ENCODE data around the gene SLC44A1.

DNA sequence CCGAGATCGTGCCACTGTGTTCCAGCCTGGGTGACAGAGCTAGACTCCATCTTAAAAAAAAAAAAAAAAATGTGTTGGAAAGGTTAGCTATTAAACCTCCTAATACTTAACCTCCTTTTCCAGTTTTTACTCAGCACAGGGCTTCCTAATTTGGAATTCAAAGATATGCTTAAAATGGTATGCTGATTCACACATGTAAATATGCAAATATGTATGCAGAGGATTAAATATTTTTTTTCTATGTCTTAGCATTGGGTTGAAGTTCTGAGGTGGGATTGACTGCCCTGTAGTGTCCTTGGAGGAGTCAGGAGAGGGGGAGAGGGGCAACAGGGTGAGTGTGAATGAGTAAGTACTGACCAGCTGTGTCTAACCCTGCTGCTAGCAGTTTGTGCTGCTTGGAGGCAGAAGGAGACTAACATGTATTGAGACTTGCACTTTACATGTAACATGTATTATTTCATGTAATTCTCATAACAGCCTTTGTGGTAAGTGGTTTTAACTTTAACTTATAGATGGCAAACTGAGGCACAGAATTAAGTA is 63.2 kb downstream of the SLC44A1 start:
- no peak for TF ChIP-seq PAX8 (IDR thresholded peaks at IDR 0.05)
- TF ChIP-seq RCOR1 (conservative IDR thresholded peaks at IDR 0.05; ENCODE audit: low read depth, low read length): no peak
- no peak for TF ChIP-seq KLF5 (IDR thresholded peaks at IDR 0.05; ENCODE audit: partially characterized antibody)
- TF ChIP-seq, protein P1, sequence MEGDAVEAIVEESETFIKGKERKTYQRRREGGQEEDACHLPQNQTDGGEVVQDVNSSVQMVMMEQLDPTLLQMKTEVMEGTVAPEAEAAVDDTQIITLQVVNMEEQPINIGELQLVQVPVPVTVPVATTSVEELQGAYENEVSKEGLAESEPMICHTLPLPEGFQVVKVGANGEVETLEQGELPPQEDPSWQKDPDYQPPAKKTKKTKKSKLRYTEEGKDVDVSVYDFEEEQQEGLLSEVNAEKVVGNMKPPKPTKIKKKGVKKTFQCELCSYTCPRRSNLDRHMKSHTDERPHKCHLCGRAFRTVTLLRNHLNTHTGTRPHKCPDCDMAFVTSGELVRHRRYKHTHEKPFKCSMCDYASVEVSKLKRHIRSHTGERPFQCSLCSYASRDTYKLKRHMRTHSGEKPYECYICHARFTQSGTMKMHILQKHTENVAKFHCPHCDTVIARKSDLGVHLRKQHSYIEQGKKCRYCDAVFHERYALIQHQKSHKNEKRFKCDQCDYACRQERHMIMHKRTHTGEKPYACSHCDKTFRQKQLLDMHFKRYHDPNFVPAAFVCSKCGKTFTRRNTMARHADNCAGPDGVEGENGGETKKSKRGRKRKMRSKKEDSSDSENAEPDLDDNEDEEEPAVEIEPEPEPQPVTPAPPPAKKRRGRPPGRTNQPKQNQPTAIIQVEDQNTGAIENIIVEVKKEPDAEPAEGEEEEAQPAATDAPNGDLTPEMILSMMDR (IDR thresholded peaks at IDR 0.05 in 2 of 3, conservative IDR thresholded peaks at IDR 0.05 in 1 of 3; ENCODE audit: control insufficient read depth in 2 of 3, extremely low read depth in 1 of 3, insufficient read depth in 1 of 3, low read depth in 3 of 3, low read length in 3 of 3): no peak
- no peak for TF ChIP-seq HDGF (IDR thresholded peaks at IDR 0.05)
- no peak for TF ChIP-seq CEBPB (IDR thresholded peaks at IDR 0.05; ENCODE audit: borderline replicate concordance in 1 of 2, low read depth in 2 of 2, low read length in 2 of 2)
- TF ChIP-seq, protein P2, sequence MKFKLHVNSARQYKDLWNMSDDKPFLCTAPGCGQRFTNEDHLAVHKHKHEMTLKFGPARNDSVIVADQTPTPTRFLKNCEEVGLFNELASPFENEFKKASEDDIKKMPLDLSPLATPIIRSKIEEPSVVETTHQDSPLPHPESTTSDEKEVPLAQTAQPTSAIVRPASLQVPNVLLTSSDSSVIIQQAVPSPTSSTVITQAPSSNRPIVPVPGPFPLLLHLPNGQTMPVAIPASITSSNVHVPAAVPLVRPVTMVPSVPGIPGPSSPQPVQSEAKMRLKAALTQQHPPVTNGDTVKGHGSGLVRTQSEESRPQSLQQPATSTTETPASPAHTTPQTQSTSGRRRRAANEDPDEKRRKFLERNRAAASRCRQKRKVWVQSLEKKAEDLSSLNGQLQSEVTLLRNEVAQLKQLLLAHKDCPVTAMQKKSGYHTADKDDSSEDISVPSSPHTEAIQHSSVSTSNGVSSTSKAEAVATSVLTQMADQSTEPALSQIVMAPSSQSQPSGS (IDR thresholded peaks at IDR 0.05; ENCODE audit: low read length): no peak
- no peak for TF ChIP-seq GABPA (IDR thresholded peaks at IDR 0.05; ENCODE audit: low read depth)
- TF ChIP-seq SRF (IDR thresholded peaks at IDR 0.05; ENCODE audit: low read depth in 2 of 2, low read length in 2 of 2): no peak
- TF ChIP-seq, protein P3, sequence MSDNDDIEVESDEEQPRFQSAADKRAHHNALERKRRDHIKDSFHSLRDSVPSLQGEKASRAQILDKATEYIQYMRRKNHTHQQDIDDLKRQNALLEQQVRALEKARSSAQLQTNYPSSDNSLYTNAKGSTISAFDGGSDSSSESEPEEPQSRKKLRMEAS (IDR thresholded peaks at IDR 0.05; ENCODE audit: low read depth, low read length): no peak
- TF ChIP-seq NFYB (IDR thresholded peaks at IDR 0.05; ENCODE audit: insufficient read depth, low read depth, low read length): no peak
- no peak for TF ChIP-seq ZNF274 (IDR thresholded peaks at IDR 0.05; ENCODE audit: insufficient read depth, insufficient read length)
- no peak for TF ChIP-seq FOXM1 (IDR thresholded peaks at IDR 0.05; ENCODE audit: low read depth, low read length)
- TF ChIP-seq, protein P4, sequence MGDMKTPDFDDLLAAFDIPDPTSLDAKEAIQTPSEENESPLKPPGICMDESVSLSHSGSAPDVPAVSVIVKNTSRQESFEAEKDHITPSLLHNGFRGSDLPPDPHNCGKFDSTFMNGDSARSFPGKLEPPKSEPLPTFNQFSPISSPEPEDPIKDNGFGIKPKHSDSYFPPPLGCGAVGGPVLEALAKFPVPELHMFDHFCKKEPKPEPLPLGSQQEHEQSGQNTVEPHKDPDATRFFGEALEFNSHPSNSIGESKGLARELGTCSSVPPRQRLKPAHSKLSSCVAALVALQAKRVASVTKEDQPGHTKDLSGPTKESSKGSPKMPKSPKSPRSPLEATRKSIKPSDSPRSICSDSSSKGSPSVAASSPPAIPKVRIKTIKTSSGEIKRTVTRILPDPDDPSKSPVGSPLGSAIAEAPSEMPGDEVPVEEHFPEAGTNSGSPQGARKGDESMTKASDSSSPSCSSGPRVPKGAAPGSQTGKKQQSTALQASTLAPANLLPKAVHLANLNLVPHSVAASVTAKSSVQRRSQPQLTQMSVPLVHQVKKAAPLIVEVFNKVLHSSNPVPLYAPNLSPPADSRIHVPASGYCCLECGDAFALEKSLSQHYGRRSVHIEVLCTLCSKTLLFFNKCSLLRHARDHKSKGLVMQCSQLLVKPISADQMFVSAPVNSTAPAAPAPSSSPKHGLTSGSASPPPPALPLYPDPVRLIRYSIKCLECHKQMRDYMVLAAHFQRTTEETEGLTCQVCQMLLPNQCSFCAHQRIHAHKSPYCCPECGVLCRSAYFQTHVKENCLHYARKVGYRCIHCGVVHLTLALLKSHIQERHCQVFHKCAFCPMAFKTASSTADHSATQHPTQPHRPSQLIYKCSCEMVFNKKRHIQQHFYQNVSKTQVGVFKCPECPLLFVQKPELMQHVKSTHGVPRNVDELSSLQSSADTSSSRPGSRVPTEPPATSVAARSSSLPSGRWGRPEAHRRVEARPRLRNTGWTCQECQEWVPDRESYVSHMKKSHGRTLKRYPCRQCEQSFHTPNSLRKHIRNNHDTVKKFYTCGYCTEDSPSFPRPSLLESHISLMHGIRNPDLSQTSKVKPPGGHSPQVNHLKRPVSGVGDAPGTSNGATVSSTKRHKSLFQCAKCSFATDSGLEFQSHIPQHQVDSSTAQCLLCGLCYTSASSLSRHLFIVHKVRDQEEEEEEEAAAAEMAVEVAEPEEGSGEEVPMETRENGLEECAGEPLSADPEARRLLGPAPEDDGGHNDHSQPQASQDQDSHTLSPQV (IDR thresholded peaks at IDR 0.05): no peak

All from GM12878 (cell line).